ENCODE data around the gene HTR1E.

The HTR1E gene

GRCh38 chr6:87027021-87027420, 89.7 kb downstream of the HTR1E start:
- no peak for FAIRE-seq
- TF ChIP-seq POLR2A (IDR thresholded peaks at IDR 0.05; ENCODE audit: low read depth, low read length) = no peak
- no peak for TF ChIP-seq TAF1 (IDR thresholded peaks at IDR 0.05; ENCODE audit: low read depth, low read length)
- no peak for TF ChIP-seq PAX5 (IDR thresholded peaks at IDR 0.05; ENCODE audit: insufficient read depth, low read length, severe bottlenecking)
- no peak for TF ChIP-seq POU2F2 (IDR thresholded peaks at IDR 0.05; ENCODE audit: low read depth, low read length)
- no peak for TF ChIP-seq SPI1 (IDR thresholded peaks at IDR 0.05; ENCODE audit: low read depth, low read length)
- no peak for TF ChIP-seq POLR2AphosphoS5 (IDR thresholded peaks at IDR 0.05; ENCODE audit: low read depth, low read length)
- no peak for DNase-seq (ENCODE audit: insufficient read length, low spot score)

DNA sequence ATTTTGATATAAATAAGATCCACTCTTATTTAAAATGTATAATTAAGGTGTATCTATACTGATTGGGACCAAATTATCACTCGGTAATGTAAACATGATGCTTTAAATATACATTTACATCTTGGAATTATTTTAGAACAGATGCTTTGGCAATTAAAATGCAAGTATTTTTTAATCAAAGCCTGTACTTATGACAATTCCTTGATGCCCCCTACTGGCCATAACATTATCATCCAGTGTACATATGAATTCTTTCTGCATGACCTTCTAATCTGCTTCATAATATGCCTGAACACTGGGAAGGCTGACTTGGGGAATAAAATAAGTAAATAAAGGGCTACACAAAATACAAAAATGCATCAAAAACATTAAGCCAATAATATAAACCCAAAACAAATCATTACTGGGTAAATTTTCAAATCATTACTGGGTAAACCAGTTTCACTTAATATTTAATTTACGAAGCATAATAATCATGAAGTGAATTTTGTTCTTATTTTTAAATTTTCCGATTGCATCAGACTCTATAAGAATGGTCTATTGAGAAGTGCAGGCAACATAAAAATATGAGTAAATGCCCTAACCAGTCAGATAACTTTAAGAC, 92.5 kb downstream of the HTR1E start:
- no peak for DNase-seq (ENCODE audit: insufficient read length, low spot score)
- peak; percentile 26 for FAIRE-seq
- TF ChIP-seq SPI1 (IDR thresholded peaks at IDR 0.05; ENCODE audit: low read depth, low read length) = no peak
- no peak for TF ChIP-seq POLR2AphosphoS5 (IDR thresholded peaks at IDR 0.05; ENCODE audit: low read depth, low read length)
- TF ChIP-seq POLR2A (IDR thresholded peaks at IDR 0.05; ENCODE audit: low read depth, low read length) = no peak
- no peak for TF ChIP-seq POU2F2 (IDR thresholded peaks at IDR 0.05; ENCODE audit: low read depth, low read length)
- no peak for TF ChIP-seq TAF1 (IDR thresholded peaks at IDR 0.05; ENCODE audit: low read depth, low read length)
- no peak for TF ChIP-seq PAX5 (IDR thresholded peaks at IDR 0.05; ENCODE audit: insufficient read depth, low read length, severe bottlenecking)

- FAIRE-seq (no peak), DNase-seq (ENCODE audit: insufficient read length, low spot score) (no peak)
- TF ChIP-seq POLR2AphosphoS5 (IDR thresholded peaks at IDR 0.05; ENCODE audit: low read depth, low read length) = no peak
- TF ChIP-seq SPI1 (IDR thresholded peaks at IDR 0.05; ENCODE audit: low read depth, low read length) = no peak
- TF ChIP-seq POU2F2 (IDR thresholded peaks at IDR 0.05; ENCODE audit: low read depth, low read length) = no peak
- TF ChIP-seq PAX5 (IDR thresholded peaks at IDR 0.05; ENCODE audit: insufficient read depth, low read length, severe bottlenecking) = no peak
These were observed 103.4 kb downstream of the HTR1E start for GRCh38 chr6:87040729-87041128.

DNA sequence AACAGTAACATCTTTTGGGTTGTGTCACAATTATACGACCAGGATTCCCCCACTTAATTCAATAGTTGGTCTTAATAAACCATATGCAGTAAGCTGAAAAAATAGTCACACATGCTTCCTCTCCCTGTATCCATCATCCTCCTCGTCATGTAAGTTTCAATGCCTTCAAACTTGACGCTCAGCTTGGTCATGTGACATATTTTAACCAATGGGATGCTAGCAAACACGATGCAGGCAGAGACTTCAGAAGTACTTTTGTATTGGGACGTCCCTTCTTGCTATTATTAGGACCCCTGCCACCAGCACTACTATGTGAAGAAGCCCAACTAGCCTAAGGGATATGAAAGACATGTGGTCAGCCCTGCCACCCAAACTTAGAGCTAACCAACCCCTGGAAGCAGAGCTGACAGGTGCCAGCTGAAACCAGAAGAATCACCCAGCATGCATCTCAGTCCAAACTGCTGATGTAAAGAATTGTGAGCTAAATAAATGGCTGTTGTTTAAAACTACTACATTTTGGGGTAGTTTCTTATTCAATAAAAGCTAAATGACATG, 108.3 kb downstream of the HTR1E start:
- FAIRE-seq = no peak

GRCh38 chr6:87049779-87050178, 112.5 kb downstream of the HTR1E start:
- DNase-seq (ENCODE audit: insufficient read length, low spot score) (no peak), FAIRE-seq (no peak)
- TF ChIP-seq SPI1 (IDR thresholded peaks at IDR 0.05; ENCODE audit: low read depth, low read length) = peak; percentile 49; the same call in 1 of the 2 replicates
- no peak for TF ChIP-seq TAF1 (IDR thresholded peaks at IDR 0.05; ENCODE audit: low read depth, low read length)
- no peak for TF ChIP-seq POLR2A (IDR thresholded peaks at IDR 0.05; ENCODE audit: low read depth, low read length)
- no peak for TF ChIP-seq PAX5 (IDR thresholded peaks at IDR 0.05; ENCODE audit: insufficient read depth, low read length, severe bottlenecking)

More for the DNA sequence above, 108.3 kb downstream of the HTR1E start:
- TF ChIP-seq POLR2A (IDR thresholded peaks at IDR 0.05; ENCODE audit: low read depth, low read length) (no peak), POU2F2 (IDR thresholded peaks at IDR 0.05; ENCODE audit: low read depth, low read length) (no peak), PAX5 (IDR thresholded peaks at IDR 0.05; ENCODE audit: insufficient read depth, low read length, severe bottlenecking) (no peak), TAF1 (IDR thresholded peaks at IDR 0.05; ENCODE audit: low read depth, low read length) (no peak), POLR2AphosphoS5 (IDR thresholded peaks at IDR 0.05; ENCODE audit: low read depth, low read length) (no peak), SPI1 (IDR thresholded peaks at IDR 0.05; ENCODE audit: low read depth, low read length) (no peak)
- DNase-seq (ENCODE audit: insufficient read length, low spot score) = no peak

DNA sequence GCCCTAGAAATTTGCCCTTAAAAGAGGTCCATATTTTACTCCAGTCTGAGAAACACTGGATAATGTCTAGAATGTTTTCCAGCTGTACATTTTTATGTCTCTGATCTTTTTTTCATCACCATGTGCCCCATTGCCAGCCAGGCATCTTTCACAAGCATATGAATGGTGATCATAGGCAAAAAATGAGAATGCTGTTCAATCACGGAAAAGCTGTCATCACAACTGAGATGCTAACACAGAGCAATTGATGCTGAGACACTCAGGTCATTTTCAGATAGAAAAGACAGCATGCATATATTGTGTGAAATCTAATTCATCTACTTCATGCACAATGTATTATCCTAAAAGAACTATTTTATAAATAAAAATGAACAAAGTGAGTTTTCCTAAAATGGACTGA, 116.0 kb downstream of the HTR1E start:
- DNase-seq (ENCODE audit: insufficient read length, low spot score) (no peak), FAIRE-seq (no peak)
- no peak for TF ChIP-seq POLR2AphosphoS5 (IDR thresholded peaks at IDR 0.05; ENCODE audit: low read depth, low read length)

- no peak for FAIRE-seq
- no peak for DNase-seq (ENCODE audit: insufficient read length, low spot score)
- TF ChIP-seq POLR2A (IDR thresholded peaks at IDR 0.05; ENCODE audit: low read depth, low read length) (no peak), POLR2AphosphoS5 (IDR thresholded peaks at IDR 0.05; ENCODE audit: low read depth, low read length) (no peak), PAX5 (IDR thresholded peaks at IDR 0.05; ENCODE audit: insufficient read depth, low read length, severe bottlenecking) (no peak), TAF1 (IDR thresholded peaks at IDR 0.05; ENCODE audit: low read depth, low read length) (no peak), SPI1 (IDR thresholded peaks at IDR 0.05; ENCODE audit: low read depth, low read length) (no peak), POU2F2 (IDR thresholded peaks at IDR 0.05; ENCODE audit: low read depth, low read length) (no peak)
These were observed 117.0 kb downstream of the HTR1E start for GRCh38 chr6:87054143-87054833.

- DNase-seq (ENCODE audit: insufficient read length, low spot score) (no peak), FAIRE-seq (no peak)
- TF ChIP-seq POLR2AphosphoS5 (IDR thresholded peaks at IDR 0.05; ENCODE audit: low read depth, low read length) (no peak), PAX5 (IDR thresholded peaks at IDR 0.05; ENCODE audit: insufficient read depth, low read length, severe bottlenecking) (no peak), SPI1 (IDR thresholded peaks at IDR 0.05; ENCODE audit: low read depth, low read length) (no peak), TAF1 (IDR thresholded peaks at IDR 0.05; ENCODE audit: low read depth, low read length) (no peak), POLR2A (IDR thresholded peaks at IDR 0.05; ENCODE audit: low read depth, low read length) (no peak), POU2F2 (IDR thresholded peaks at IDR 0.05; ENCODE audit: low read depth, low read length) (no peak)
These were observed 122.6 kb downstream of the HTR1E start for GRCh38 chr6:87059943-87060342.

- DNase-seq (ENCODE audit: insufficient read length, low spot score) (no peak), FAIRE-seq (no peak)
- TF ChIP-seq SPI1 (IDR thresholded peaks at IDR 0.05; ENCODE audit: low read depth, low read length) (no peak), PAX5 (IDR thresholded peaks at IDR 0.05; ENCODE audit: insufficient read depth, low read length, severe bottlenecking) (no peak), POLR2AphosphoS5 (IDR thresholded peaks at IDR 0.05; ENCODE audit: low read depth, low read length) (no peak), POLR2A (IDR thresholded peaks at IDR 0.05; ENCODE audit: low read depth, low read length) (no peak), TAF1 (IDR thresholded peaks at IDR 0.05; ENCODE audit: low read depth, low read length) (no peak), POU2F2 (IDR thresholded peaks at IDR 0.05; ENCODE audit: low read depth, low read length) (no peak)
These were observed 127.8 kb downstream of the HTR1E start for GRCh38 chr6:87065117-87065516.

All from GM12891 (cell line).